MCF 10A (cell line): ENCODE measurements around the gene NAIF1. TPM values are rescaled to one million over a fixed set of nuclear protein-coding genes. Genes with fewer than 3 reads are reported as not detected.
"Not testable (repeated sequence)": the region's sequence is repeated elsewhere in the genome, so short reads cannot be mapped to it uniquely, and the experiment has no call there.

Experiments
- BruUV-seq: library from RNA; stranded (reverse); fragments of 400-500 nt; replicated peaks from 2 replicates; lab custom pipeline; 2021; lab: Mats Ljungman, UMichigan
- CTCF ChIA-PET: fragments of 300-600 bp; sonication (Branson Sonifier 250); formaldehyde crosslinking; extraction: SDS; loops from one replicate; lab custom pipeline; 2021; ENCODE audit warnings: antibody characterized with exemption, inconsistent platforms; lab: Yijun Ruan, JAX
- POLR2A ChIA-PET: fragments of 300-600, 350-650 bp; sonication (Branson Sonifier 250); formaldehyde crosslinking; extraction: SDS; loops from one replicate; lab custom pipeline; 2020; ENCODE audit warnings: antibody characterized with exemption, inconsistent platforms; lab: Yijun Ruan, JAX
- DNase-seq: peaks from one replicate; pipeline ENCODE4 v3.0.0-alpha.2; 2018; ENCODE audit not compliant: unreplicated experiment
- H3K27ac Mint-ChIP-seq: one replicate; pipeline ENCODE4 v1.8.0; 2022; ENCODE audit warnings: mild to moderate bottlenecking, low read depth, mixed read lengths; ENCODE audit not compliant: unreplicated experiment
- H3K27me3 Mint-ChIP-seq: one replicate; pipeline ENCODE4 v1.8.0; 2022; ENCODE audit warnings: mixed read lengths; ENCODE audit not compliant: insufficient read depth, unreplicated experiment
- H3K36me3 Mint-ChIP-seq: one replicate; pipeline ENCODE4 v1.8.0; 2022; ENCODE audit warnings: mild to moderate bottlenecking, moderate library complexity, mixed read lengths; ENCODE audit not compliant: insufficient read depth, unreplicated experiment
- H3K4me1 Mint-ChIP-seq: one replicate; pipeline ENCODE4 v1.8.0; 2022; ENCODE audit warnings: mixed read lengths; ENCODE audit not compliant: insufficient read depth, unreplicated experiment
- H3K4me3 Mint-ChIP-seq: one replicate; pipeline ENCODE4 v1.8.0; 2022; ENCODE audit warnings: mild to moderate bottlenecking, moderate library complexity, mixed read lengths; ENCODE audit not compliant: unreplicated experiment
- H3K9me3 Mint-ChIP-seq: one replicate; pipeline ENCODE4 v1.8.0; 2022; ENCODE audit warnings: mixed read lengths; ENCODE audit not compliant: unreplicated experiment
- intact Hi-C: fragments of 100-400 bp; cut with micrococcal nuclease; formaldehyde crosslinking; loops from 2 replicates; pipeline ENCODE4 v1.14.1; 2022
- total RNA-seq: library from RNA; stranded (reverse); gene quantifications from 2 replicates; pipeline ENCODE4 v1.2.3, GENCODE V29; 2022
- TF ChIP-seq, protein P1 (sequence below): fragments of 200-600 bp; IDR thresholded peaks from one replicate; pipeline ENCODE4 v1.8.0; 2022; ENCODE audit warnings: antibody characterized with exemption, mild to moderate bottlenecking; ENCODE audit not compliant: unreplicated experiment

Gene NAIF1
- total RNA-seq, 1 experiment from 2014 or later, result 15.8 TPM

DNA sequence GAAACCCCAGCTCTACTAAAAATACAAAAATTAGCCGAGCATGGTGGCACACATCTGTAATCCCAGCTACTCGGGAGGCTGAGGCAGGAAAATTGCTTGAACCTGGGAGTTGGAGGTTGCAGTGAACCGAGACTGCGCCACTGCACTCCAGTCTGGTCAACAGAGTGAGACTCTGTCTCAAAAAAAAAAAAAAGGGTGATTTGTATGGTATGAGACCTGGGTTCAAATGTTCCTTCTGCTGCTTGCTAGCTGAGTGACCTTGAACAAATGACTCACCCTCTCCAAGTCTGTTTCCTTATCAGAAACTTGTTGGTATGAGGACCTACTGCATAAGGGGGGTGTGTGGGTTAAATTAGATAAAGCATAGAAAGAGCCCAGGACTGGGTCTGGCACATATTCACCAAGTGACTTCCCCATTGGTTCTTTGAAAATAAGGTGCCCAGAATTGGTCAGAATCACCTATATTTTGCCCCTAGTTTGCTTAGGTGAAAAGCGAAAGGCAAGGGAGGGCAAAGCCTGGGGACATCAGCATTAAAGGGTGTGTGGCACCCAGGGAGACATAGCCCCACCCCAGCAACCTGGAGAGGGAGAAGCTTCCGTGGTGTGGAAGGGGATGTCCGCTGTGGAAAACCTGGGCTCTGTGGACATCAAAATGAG lies 10.9 kb upstream of the NAIF1 start:
- Mint-ChIP-seq H3K36me3 (no peaks in the 10 kb centered on the region), H3K27ac (no peak overlapping the region), H3K4me3 (no peak overlapping the region), H3K9me3 (no peaks in the 10 kb centered on the region), H3K27me3 (no peaks in the 10 kb centered on the region), H3K4me1 (peaks cover 26% of the 10 kb centered on the region)
- DNase-seq, result no peak
- ChIA-PET POLR2A (interaction anchor here (0.6 to 5.3 kb wide), 7 partner anchors 8 to 158 kb away, joined by 3 to 36 read pairs (median 5); partner anchors contain the start of genes NAIF1 and SLC25A25), CTCF (interaction anchor here (0.6 to 5.6 kb wide), 5 partner anchors 8 to 1510 kb away, joined by 3 to 32 read pairs (median 3); no protein-coding TSS in a partner anchor)
- TF ChIP-seq, protein P1, sequence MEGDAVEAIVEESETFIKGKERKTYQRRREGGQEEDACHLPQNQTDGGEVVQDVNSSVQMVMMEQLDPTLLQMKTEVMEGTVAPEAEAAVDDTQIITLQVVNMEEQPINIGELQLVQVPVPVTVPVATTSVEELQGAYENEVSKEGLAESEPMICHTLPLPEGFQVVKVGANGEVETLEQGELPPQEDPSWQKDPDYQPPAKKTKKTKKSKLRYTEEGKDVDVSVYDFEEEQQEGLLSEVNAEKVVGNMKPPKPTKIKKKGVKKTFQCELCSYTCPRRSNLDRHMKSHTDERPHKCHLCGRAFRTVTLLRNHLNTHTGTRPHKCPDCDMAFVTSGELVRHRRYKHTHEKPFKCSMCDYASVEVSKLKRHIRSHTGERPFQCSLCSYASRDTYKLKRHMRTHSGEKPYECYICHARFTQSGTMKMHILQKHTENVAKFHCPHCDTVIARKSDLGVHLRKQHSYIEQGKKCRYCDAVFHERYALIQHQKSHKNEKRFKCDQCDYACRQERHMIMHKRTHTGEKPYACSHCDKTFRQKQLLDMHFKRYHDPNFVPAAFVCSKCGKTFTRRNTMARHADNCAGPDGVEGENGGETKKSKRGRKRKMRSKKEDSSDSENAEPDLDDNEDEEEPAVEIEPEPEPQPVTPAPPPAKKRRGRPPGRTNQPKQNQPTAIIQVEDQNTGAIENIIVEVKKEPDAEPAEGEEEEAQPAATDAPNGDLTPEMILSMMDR, result no peak
- intact Hi-C loops, result no loop called here
- no TSS peak for BruUV-seq

DNA sequence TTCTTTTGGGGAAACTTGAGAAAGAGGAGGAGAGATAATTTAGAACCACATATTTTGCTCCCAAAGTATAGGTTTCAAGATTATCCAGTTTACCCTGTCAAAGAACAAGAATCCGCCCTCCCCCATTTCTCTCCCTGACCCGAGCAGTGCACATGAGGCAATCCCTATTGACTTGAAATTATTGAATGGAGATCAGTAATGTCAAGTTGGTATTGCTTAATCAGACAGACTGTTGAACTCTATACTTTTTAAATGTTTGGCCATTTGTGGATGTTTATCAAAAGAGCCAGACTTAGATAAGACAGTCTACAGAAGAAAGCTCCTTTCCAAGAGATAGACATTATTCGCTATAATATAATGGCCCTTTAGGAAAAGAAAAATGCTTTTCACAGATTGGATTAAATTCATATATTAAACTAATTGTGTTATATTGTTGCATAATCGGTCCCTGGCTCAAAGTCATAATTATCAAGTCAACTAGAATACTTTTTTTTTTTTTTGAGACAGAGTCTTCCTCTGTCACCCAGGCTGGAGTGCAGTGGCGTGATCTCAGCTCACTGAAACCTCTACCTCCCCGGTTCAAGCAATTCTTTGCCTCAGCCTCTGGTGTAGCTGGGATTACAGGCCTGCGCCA lies 6.2 kb upstream of the NAIF1 start:
- TF ChIP-seq, protein P1, result no peak
- CTCF ChIA-PET, result interaction anchor here (0.7 to 2.4 kb wide), 5 partner anchors 10 to 157 kb away, joined by 3 to 13 read pairs (median 4); no protein-coding TSS in a partner anchor
- Mint-ChIP-seq H3K4me3 (no peak overlapping the region), H3K27ac (no peak overlapping the region), H3K36me3 (no peaks in the 10 kb centered on the region), H3K27me3 (no peaks in the 10 kb centered on the region), H3K9me3 (no peaks in the 10 kb centered on the region), H3K4me1 (peaks cover 25% of the 10 kb centered on the region)
- no peak for DNase-seq
- intact Hi-C loops, result no loop called here
- POLR2A ChIA-PET, result interaction anchor here (0.6 to 3.0 kb wide), 7 partner anchors 9 to 357 kb away, joined by 3 to 25 read pairs (median 6); partner anchors contain the start of gene TTC16
- BruUV-seq, result no TSS peak

DNA sequence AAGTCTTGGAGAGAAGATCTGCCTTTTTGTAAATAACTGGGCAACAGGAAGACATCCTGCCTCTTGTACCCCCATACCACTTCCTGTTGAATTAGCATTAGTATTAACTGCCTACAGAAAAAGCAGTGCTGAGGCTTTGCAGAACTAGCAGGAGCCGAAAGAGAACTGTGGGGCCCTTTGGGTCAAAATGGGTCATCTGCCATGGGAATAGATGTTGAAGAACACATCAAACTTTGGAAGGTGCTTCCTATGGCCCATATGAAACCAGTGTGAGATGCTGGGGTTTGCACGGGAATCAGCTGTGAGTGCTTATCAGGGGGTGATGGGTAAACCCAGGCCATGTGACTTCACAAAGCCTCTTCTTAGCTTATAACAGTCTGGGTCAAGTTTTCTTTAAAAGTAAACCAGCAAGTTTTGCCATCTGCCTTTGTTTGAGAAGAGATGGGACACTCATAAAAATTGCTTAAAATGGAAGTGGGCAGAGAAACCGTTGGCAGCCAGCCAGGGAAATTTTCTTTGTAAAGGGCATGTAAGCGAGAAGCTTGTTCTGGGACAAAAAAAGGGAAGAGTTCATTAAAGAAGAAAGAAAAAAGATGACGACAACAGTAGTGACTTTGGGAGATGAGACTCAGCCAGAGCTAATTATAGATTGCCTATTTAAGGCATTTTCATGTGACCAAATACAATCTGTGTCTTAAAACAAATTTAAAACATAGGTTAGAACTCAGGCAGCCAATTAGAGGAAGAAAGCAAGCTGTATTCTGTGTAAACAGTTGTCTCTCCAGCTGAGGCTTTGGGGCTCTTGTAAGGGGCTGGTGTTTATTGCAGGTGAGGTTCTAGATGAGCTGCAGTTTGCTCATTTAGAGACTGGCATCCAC lies 5.3 kb upstream of the NAIF1 start:
- peak overlapping the region; percentile 4 for H3K4me3 Mint-ChIP-seq
- TF ChIP-seq, protein P1, result no peak
- BruUV-seq, result no TSS peak
- H3K27ac Mint-ChIP-seq, result no peak overlapping the region
- CTCF ChIA-PET, result interaction anchor here (0.9 to 2.4 kb wide), 4 partner anchors 12 to 45 kb away, joined by 4 to 13 read pairs (median 4); no protein-coding TSS in a partner anchor
- POLR2A ChIA-PET, result interaction anchor here (0.6 to 3.0 kb wide), 10 partner anchors 10 to 588 kb away, joined by 3 to 25 read pairs (median 4); partner anchors contain the start of gene SPTAN1
- intact Hi-C loops, result no loop called here
- no peaks in the 10 kb centered on the region for H3K9me3 Mint-ChIP-seq
- H3K36me3 Mint-ChIP-seq, result no peaks in the 10 kb centered on the region
- H3K4me1 Mint-ChIP-seq, result peaks cover 21% of the 10 kb centered on the region
- DNase-seq, result peak; percentile 67
- no peaks in the 10 kb centered on the region for H3K27me3 Mint-ChIP-seq

DNA sequence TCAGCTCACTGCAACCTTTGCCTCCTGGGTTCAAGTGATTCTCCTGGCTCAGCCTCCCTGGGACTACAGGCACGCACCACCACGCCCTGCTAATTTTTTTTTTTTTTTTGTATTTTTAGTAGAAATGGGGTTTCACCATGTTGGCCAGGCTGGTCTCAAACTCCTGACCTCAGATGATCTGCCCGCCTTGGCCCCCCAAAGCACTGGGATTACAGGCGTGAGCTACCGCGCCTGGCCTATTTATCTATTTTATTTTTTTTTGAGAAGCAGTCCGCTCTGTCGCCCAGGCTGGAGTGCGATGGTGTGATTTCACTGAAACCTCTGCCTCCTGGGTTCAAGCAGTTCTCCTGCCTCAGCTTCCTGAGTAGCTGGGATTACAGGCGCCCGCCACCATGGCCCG lies 4.4 kb upstream of the NAIF1 start:
- H3K27ac Mint-ChIP-seq, DNase-seq, H3K27me3 Mint-ChIP-seq, BruUV-seq, H3K36me3 Mint-ChIP-seq, H3K9me3 Mint-ChIP-seq, intact Hi-C loops, H3K4me3 Mint-ChIP-seq: not testable (repeated sequence)
- POLR2A ChIA-PET, result interaction anchor here (1.4 to 3.0 kb wide), 3 partner anchors 22 to 481 kb away, joined by 4 to 25 read pairs (median 4); partner anchors contain the start of gene SPTAN1
- CTCF ChIA-PET, result interaction anchor here (0.9 to 2.4 kb wide), 3 partner anchors 24 to 1130 kb away, joined by 3 to 13 read pairs (median 4); no protein-coding TSS in a partner anchor
- peaks cover 21% of the 10 kb centered on the region for H3K4me1 Mint-ChIP-seq
